Measurements from ENCODE around the gene LAMA5.

DNA sequence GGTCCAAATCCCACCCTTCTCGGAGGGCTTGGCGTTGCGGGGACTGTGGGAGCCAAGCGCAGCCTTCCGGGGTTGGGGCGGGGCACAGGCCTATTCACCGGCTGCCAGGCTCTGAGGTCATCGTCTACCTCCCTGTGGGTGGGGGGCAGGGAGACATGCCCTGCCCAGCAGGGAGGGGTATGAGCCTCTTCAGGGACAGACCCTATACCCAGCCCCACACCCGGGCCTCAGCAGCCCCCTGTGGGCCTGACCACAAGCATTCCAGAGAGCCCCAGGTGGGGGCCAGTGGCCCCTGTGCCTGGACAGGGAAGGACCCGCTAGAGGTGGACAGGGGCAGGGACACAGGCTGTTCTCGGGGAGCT lies 11.6 kb downstream of the LAMA5 start:
- TF ChIP-seq POLR2A (IDR thresholded peaks at IDR 0.05; ENCODE audit: low read length) (no peak), GATA1 (IDR thresholded peaks at IDR 0.05; ENCODE audit: low read depth, low read length) (no peak)

All from erythroblast (primary cell).